HG03135 (cell line): ENCODE data around the gene ADH7.
"Not testable (repeated sequence)": the region's sequence is repeated elsewhere in the genome, so short reads cannot be mapped to it uniquely, and the experiment has no call there.

ENCODE experiments used
- ATAC-seq: cut with Tn5 transposase; IDR thresholded peaks from one replicate; pipeline ENCODE4 v1.9.1; 2021; ENCODE audit warnings: mild to moderate bottlenecking, moderate library complexity; ENCODE audit not compliant: unreplicated experiment

The ADH7 gene

GRCh38 chr4:99382745-99383360 lies 52.3 kb downstream of the ADH7 start:
- no peak for ATAC-seq

- no peak for ATAC-seq
These were observed 53.5 kb downstream of the ADH7 start for GRCh38 chr4:99381588-99382175.

GRCh38 chr4:99379571-99379970 lies 55.6 kb downstream of the ADH7 start:
- ATAC-seq = no peak

- no peak for ATAC-seq
These were observed 56.3 kb downstream of the ADH7 start for GRCh38 chr4:99378876-99379275.

- ATAC-seq = not testable (repeated sequence)
These were observed 57.8 kb downstream of the ADH7 start for GRCh38 chr4:99377341-99377740.

GRCh38 chr4:99372464-99372863 lies 62.7 kb downstream of the ADH7 start:
- not testable (repeated sequence) for ATAC-seq

GRCh38 chr4:99367817-99368216 lies 67.3 kb downstream of the ADH7 start:
- not testable (repeated sequence) for ATAC-seq

- ATAC-seq = no peak
These were observed 68.7 kb downstream of the ADH7 start for GRCh38 chr4:99366491-99366890.

- no peak for ATAC-seq
These were observed 72.4 kb downstream of the ADH7 start for GRCh38 chr4:99362768-99363167.
